Hematopoietic multipotent progenitor cell (in vitro differentiated cells): ENCODE data around the gene GIT1. TPM values are rescaled to one million over a fixed set of nuclear protein-coding genes. Genes with fewer than 3 reads are reported as not detected.

Experiments
- DNase-seq, 3 donors: peaks; one replicate each; pipeline ENCODE4 v3.0.0-alpha.2; 2011 to 2015; ENCODE audit warnings: low read depth in 2 of 3, low spot score in 2 of 3
- total RNA-seq: library from RNA; depleted of rRNA; stranded (reverse); fragments of >200 nt; gene quantifications from one replicate; pipeline ENCODE4 v1.2.3, GENCODE V29; 2012

Gene GIT1
- total RNA-seq, 1 donor = 64.1 TPM

- DNase-seq = peak in 1 of 3 donors; percentile 36
Measured at GRCh38 chr17:29546085-29546484, 43.4 kb downstream of the GIT1 start.

DNA sequence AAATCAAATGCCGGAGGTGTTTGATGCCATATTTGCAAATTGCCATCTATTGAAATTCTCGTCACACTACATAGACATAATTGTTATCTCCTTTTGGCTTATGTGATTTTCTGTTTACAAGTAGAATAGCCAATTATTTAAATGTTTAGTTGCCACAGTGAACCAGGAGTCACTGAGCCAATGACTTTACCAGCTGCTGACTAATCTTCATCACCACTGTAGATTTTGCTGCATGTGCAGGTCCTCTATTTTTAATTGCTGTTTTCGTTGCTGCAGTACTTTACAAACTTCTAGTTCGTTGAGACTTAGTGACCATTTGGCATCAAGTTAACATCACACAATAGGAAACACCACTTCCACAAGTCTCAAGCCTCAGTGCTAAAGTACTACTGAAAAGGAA, 45.4 kb downstream of the GIT1 start:
- no peak for DNase-seq

GRCh38 chr17:29533976-29534375, 55.5 kb downstream of the GIT1 start:
- no peak for DNase-seq

GRCh38 chr17:29526322-29526721, 63.1 kb downstream of the GIT1 start:
- no peak for DNase-seq

DNA sequence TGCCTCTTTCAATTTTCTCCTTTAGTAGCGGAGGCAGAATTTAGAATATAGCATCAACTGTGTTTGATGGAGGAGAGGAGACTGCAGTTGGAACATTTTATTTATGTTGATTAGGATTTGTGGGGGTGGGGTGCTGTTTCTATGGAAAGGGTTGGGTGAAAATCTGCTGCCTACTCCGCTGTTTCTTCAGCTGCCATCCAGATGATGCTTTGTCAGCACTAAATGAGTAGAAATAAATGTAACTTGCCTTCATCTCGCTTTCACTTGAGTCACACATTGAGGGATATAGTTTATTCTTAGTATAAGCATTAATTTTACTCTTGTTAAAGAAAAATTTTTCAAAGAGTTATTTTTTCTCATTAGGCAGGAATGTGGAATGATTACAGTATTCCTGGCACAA, 64.8 kb downstream of the GIT1 start:
- DNase-seq = no peak

Other genes with a start within 250 kb of the GIT1 start
- 16.4 TPM for gene TAOK1, start 199.3 kb downstream of the GIT1 start, total RNA-seq
- gene ABHD15, start 22.6 kb downstream of the GIT1 start, total RNA-seq = 13.5 TPM
- gene TP53I13, start 20.9 kb downstream of the GIT1 start, total RNA-seq = 63.3 TPM
- gene ANKRD13B, start 3.5 kb upstream of the GIT1 start, total RNA-seq = 22.9 TPM
- 4.6 TPM for gene CORO6, start 33.3 kb upstream of the GIT1 start, total RNA-seq